Activated CD4-positive, alpha-beta T cell treated with anti-CD3 and anti-CD28 coated beads for 1 hour (primary cell): ENCODE data around the gene ITSN1.
"Not testable (repeated sequence)": the region's sequence is repeated elsewhere in the genome, so short reads cannot be mapped to it uniquely, and the experiment has no call there.

Source experiments
- DNase-seq: peaks from one replicate; pipeline ENCODE4 v3.0.0-alpha.2; 2020

ITSN1 gene

DNA sequence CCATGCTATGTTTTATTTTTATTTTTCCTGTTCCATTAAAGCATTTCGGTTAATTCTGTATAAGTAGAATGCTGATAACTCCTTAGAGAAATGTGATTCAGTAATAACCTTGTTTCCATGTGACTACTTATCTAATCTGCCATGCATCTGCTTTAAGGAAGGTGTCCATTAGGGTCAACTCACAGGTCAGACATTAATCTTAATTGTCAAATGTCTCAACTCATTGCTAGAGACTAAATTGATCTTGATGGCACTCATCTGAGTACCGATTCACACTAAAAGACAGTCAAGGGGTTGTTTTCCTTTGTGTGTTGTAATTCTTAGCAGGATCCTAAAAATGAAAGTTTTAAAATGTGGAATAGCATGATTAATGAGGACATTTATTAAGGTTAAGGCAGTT lies 41.8 kb downstream of the ITSN1 start:
- DNase-seq: no peak

- no peak for DNase-seq
These were observed 42.7 kb downstream of the ITSN1 start for GRCh38 chr21:33684923-33685560.

- DNase-seq: no peak
These were observed 43.4 kb downstream of the ITSN1 start for GRCh38 chr21:33685613-33686197.

DNA sequence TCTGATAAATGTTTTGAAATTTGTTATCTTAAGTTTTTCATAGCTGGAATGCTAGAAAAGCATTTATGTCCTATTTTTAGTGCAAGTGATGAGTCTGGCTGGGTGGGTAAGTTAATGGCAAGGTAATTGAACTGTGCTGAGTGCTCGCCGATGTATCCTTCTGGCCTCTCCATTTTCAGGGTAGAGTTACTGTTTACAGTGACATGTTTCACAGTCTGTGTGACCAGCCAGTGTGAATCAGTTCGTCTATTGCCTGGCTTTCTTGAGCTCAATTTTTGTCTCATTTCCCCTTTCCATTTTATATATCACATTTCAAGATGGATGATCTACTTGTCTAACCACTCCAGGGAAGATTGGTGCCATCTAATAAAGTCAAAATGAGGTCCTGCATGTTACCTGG lies 44.1 kb downstream of the ITSN1 start:
- no peak for DNase-seq

- DNase-seq: no peak
These were observed 45.3 kb downstream of the ITSN1 start for GRCh38 chr21:33687634-33688033.

- no peak for DNase-seq
These were observed 46.1 kb downstream of the ITSN1 start for GRCh38 chr21:33688353-33688752.

DNA sequence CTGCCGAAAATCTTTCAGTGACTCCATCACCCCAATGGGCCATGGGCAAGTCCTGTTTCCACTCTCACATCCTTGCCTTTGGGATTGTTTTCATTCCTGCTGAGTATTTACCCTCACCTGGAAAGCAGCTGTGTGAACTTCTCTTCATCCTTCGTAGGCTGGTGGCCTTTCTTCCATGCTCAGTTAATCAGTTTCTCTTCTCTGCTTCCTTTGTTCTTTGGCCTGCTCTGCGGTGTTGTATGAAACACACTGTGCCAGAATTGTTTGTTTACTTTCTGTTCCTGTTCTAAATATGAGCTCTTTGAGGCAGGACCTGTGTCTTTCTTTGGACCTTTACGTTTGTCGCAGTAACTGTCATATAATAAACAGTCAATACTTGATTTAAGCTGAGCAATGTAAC lies 48.6 kb downstream of the ITSN1 start:
- no peak for DNase-seq

GRCh38 chr21:33691945-33692603 lies 49.8 kb downstream of the ITSN1 start:
- DNase-seq: no peak

GRCh38 chr21:33695813-33696212 lies 53.5 kb downstream of the ITSN1 start:
- DNase-seq: no peak

DNA sequence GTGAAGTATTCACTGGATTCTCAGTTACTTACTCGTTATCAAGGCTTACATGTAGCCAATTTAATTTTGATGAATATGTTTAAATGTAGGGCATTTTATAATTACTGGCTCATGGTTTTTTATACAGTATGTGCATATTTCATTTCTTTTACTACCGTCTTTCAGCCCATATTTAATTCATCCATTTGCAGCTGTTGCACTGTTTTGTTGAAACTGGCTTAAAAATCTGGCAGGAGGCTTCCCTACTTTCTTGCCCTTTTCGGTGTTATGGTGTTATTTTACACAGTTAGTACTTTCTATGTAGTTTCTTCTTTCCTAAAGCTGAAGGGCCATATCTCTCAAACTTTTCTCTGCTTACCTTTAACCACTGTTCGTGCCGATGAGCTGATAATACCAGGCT lies 54.2 kb downstream of the ITSN1 start:
- no peak for DNase-seq

DNA sequence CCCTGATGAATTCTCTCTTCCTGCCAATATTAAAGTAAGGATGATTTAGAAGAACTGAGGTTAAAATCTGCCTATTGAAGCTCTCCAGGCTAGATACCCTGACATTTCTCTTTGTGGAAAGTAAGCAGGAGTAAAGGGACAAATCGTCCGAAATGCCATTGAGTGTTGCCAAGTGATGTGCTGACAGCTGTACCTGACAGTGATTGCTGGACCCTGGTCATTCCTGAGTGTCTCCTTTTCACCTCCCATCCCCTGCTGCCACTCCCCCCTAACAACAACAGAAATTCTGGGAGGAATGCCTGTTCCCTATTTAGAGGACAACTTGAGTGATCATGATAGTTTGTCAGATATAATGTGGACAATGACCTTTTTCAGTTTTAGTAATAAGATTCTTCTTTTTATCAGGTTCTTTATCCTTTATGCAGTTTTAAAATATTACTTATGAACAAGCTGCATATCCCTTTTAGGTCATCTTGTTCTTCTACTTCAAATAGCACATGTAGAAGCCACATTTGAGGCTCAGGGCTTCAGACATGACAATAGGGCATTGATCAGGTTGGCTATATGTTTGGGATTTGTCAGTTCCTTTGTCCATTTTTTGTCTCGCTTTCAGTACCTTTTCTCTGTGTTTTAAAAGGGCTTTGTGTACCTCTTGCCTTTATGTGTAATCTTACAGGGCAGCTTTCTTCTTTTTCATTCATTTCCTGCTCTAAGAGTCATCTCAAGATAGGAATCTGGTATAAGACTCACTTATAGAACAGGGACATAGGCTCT lies 56.0 kb downstream of the ITSN1 start:
- DNase-seq: no peak

- no peak for DNase-seq
These were observed 57.0 kb downstream of the ITSN1 start for GRCh38 chr21:33699277-33699676.

- no peak for DNase-seq
These were observed 58.2 kb downstream of the ITSN1 start for GRCh38 chr21:33700491-33700890.

DNA sequence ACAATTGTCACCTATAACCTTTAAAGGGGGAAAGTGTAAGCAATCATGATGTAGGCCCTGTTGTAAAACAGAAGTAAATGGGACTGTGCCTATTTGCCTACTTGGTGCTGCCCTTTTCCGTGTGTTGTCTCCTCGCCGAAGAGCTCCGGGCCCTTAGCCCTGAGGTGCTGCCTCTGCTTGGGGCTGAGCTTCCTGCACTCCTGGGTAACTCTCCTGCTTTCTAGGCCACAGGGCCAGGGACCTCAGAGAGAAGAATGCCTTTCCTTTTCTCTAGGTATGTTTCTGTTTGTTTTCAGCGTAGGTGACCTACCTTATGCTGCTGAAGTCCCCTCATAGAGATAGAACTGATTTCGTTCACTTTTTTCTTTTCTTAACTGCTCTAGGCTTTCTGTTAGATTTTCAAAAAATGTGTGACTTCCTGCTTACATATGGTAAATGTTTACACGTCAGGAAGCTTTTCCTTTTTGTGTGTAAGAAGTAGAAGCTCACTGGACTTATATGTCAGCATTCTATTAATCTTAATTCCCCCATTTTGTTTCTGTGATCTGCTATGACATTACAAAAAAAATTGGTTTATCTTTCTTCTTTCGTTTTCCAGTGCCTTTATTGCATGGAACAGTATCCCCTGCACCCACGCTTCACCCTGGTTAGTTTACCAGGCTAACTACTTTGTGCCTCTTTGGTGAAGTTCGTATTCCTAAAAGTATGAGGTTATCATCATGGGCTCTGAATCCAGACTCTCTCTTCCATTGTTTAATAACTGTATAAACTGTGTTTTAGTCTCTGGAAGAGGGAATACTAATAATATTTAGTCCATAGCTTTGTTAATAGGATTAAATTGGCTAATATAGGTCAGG lies 61.7 kb downstream of the ITSN1 start:
- DNase-seq: no peak

- no peak for DNase-seq
These were observed 65.5 kb downstream of the ITSN1 start for GRCh38 chr21:33707846-33708245.

GRCh38 chr21:33708874-33709273 lies 66.6 kb downstream of the ITSN1 start:
- no peak for DNase-seq

DNA sequence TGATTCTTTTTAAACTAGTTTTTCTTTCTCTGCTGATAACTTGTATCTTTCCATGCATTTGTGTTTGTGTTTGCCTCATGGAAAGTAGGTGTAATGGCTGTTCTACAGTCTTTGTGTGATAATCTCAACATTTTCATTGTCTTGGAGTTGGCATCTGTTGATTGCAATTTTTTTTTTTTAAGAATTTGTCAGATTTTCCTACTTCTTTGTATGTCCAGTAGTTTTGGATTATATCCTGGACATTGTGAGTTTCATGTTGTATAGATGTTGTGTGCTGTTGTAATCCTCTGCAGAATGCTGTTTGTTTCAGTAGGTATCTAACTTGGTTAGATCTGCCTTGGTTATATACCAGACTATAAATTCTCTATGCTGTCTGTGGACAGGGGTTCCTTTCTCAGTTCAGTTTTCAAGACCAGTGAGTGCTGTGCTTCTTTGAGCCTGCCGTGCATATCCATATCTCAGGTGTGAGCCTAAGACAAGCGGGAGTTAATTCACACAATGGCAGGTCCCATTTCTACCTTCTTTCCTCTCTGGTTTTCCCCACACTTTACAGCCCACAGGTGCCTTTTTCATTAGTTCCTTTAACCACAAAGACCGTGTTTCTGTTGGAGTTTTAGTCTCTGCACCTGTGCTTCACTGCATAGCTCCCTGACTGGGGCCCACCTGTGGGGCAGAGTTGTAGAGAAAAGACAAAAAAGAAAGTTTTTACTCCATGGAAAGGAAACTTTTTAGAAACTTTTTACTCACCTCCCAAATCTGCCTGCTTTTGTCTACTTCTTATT lies 69.9 kb downstream of the ITSN1 start:
- no peak for DNase-seq

DNA sequence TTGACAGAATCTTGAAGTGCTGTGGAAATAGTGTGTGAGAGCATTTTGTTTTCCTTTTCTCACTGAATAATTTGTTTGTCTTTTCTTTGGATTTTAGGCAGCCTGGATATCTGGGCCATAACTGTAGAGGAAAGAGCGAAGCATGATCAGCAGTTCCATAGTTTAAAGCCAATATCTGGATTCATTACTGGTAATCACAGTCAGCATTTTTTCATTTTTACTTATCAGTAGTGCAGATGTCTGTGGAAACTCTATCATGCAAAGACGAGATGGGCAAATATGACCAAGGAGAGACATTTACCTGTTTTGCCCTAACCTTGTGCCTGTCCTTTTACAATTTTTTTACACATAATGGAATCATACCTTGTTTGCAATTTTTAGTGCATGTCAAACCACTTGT lies 78.8 kb downstream of the ITSN1 start:
- no peak for DNase-seq

DNA sequence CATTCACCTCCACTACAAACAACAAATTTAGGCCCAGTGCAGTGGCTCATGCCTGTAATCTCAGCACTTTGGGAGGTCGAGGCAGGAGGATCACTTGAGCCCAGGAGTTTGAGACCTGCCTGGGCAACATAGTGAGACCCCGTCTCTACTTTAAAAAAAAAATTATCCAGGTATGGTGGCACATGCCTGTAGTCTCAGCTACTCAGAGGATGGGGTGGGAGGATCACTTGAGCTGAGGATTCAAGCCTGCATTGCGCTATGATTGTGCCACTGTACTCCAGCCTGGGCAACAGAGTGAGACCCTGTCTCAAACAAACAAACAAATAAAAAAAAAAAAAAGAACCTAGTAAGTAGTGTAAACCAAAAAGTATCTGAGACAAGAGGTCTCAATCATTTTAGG lies 86.8 kb downstream of the ITSN1 start:
- DNase-seq: not testable (repeated sequence)

- no peak for DNase-seq
These were observed 87.3 kb downstream of the ITSN1 start for GRCh38 chr21:33729641-33730040.

- no peak for DNase-seq
These were observed 89.1 kb downstream of the ITSN1 start for GRCh38 chr21:33731447-33731846.

- DNase-seq: no peak
These were observed 89.7 kb downstream of the ITSN1 start for GRCh38 chr21:33732038-33732437.
